ENCODE data around the gene HS3ST1. TPM values are rescaled to one million over a fixed set of nuclear protein-coding genes. Genes with fewer than 3 reads are reported as not detected.

The HS3ST1 gene
- total RNA-seq, 2 donors from 2014 or later: 0.78 to 0.99 TPM

- Histone ChIP-seq H3K4me3 (no peak overlapping the region), H3K36me3 (replicated peaks in 1 of 2; ENCODE audit: insufficient read depth in 1 of 2, low read depth in 2 of 2) (no peaks in the 10 kb centered on the region), H3K4me1 (no peaks in the 10 kb centered on the region), H3K27ac (no peak overlapping the region), H3K27me3 (no peaks in the 10 kb centered on the region), H3K9me3 (no peaks in the 10 kb centered on the region)
- DNase-seq (no peak), ATAC-seq (no peak)
- TF ChIP-seq CTCF (IDR thresholded peaks at IDR 0.05) (no peak), POLR2A (IDR thresholded peaks at IDR 0.05) (no peak)
- WGBS, 2 donors: 44 to 68% methylated on average over 3 of the region's 3 CpGs
- intact Hi-C loops (cut with DNase I): no loop called here
Observed at GRCh38 chr4:11415409-11416070, 13.2 kb downstream of the HS3ST1 start.

GRCh38 chr4:11412211-11412610 lies 16.5 kb downstream of the HS3ST1 start:
- Histone ChIP-seq H3K27me3 (no peaks in the 10 kb centered on the region), H3K27ac (no peak overlapping the region), H3K4me3 (no peak overlapping the region), H3K4me1 (no peaks in the 10 kb centered on the region), H3K36me3 (replicated peaks in 1 of 2; ENCODE audit: insufficient read depth in 1 of 2, low read depth in 2 of 2) (no peaks in the 10 kb centered on the region), H3K9me3 (no peaks in the 10 kb centered on the region)
- intact Hi-C loops (cut with DNase I): no loop called here
- TF ChIP-seq POLR2A (IDR thresholded peaks at IDR 0.05): no peak
- no peak for TF ChIP-seq CTCF (IDR thresholded peaks at IDR 0.05)
- DNase-seq: no peak
- ATAC-seq: no peak
- 68 to 72% methylated on average over 4 of the region's 4 CpGs for WGBS, 2 donors

GRCh38 chr4:11409632-11410031 lies 19.1 kb downstream of the HS3ST1 start:
- WGBS, 2 donors: 70 to 82% methylated on average over 1 of the region's 1 CpG
- Histone ChIP-seq H3K4me1 (no peaks in the 10 kb centered on the region), H3K4me3 (no peak overlapping the region), H3K27ac (no peak overlapping the region), H3K9me3 (no peaks in the 10 kb centered on the region), H3K27me3 (no peaks in the 10 kb centered on the region), H3K36me3 (replicated peaks in 1 of 2; ENCODE audit: insufficient read depth in 1 of 2, low read depth in 2 of 2) (no peaks in the 10 kb centered on the region)
- TF ChIP-seq POLR2A (IDR thresholded peaks at IDR 0.05) (no peak), CTCF (IDR thresholded peaks at IDR 0.05) (no peak)
- no peak for DNase-seq
- intact Hi-C loops (cut with DNase I): no loop called here
- ATAC-seq: no peak

GRCh38 chr4:11408233-11408967 lies 20.3 kb downstream of the HS3ST1 start:
- ATAC-seq (no peak), DNase-seq (no peak)
- no peaks in the 10 kb centered on the region for H3K9me3 ChIP-seq
- 43 to 59% methylated on average over 2 to 5 of the region's 5 CpGs for WGBS, 2 donors
- H3K27ac ChIP-seq: no peak overlapping the region
- no peaks in the 10 kb centered on the region for H3K27me3 ChIP-seq
- intact Hi-C loops (cut with DNase I): no loop called here
- H3K36me3 ChIP-seq (replicated peaks in 1 of 2; ENCODE audit: insufficient read depth in 1 of 2, low read depth in 2 of 2): no peaks in the 10 kb centered on the region
- TF ChIP-seq CTCF (IDR thresholded peaks at IDR 0.05): no peak
- H3K4me1 ChIP-seq: no peaks in the 10 kb centered on the region
- no peak overlapping the region for H3K4me3 ChIP-seq

- Histone ChIP-seq H3K4me1 (no peaks in the 10 kb centered on the region), H3K36me3 (replicated peaks in 1 of 2; ENCODE audit: insufficient read depth in 1 of 2, low read depth in 2 of 2) (no peaks in the 10 kb centered on the region), H3K4me3 (no peak overlapping the region), H3K9me3 (no peaks in the 10 kb centered on the region), H3K27me3 (no peaks in the 10 kb centered on the region), H3K27ac (no peak overlapping the region)
- WGBS, 2 donors: 58 to 60% methylated on average over 3 of the region's 3 CpGs
- no peak for TF ChIP-seq CTCF (IDR thresholded peaks at IDR 0.05)
- no peak for TF ChIP-seq POLR2A (IDR thresholded peaks at IDR 0.05)
- intact Hi-C loops (cut with DNase I): no loop called here
- ATAC-seq (no peak), DNase-seq (no peak)
Observed at GRCh38 chr4:11407551-11407950, 21.1 kb downstream of the HS3ST1 start.
